Breast epithelium (tissue), 3 donors: ENCODE measurements around the gene KRT78.
"Not testable (repeated sequence)": the region's sequence is repeated elsewhere in the genome, so short reads cannot be mapped to it uniquely, and the experiment has no call there.

Source experiments
- POLR2A ChIP-seq: fragments of 450-650 bp; IDR thresholded peaks from one replicate; pipeline ENCODE4 v1.6.1; 2016; ENCODE audit warnings: antibody characterized with exemption, mild to moderate bottlenecking, moderate library complexity
- POLR2AphosphoS5 ChIP-seq, 3 donors: sonication (generic); formaldehyde crosslinking; IDR thresholded peaks; one replicate each; pipeline ENCODE4 v1.6.1; 2017; ENCODE audit warnings: antibody characterized with exemption in 3 of 3
- TF ChIP-seq, protein P1 (sequence below), 3 donors: fragments of 450-650 bp; IDR thresholded peaks; one replicate each; pipeline ENCODE4 v1.5.1; 2016 to 2017; ENCODE audit warnings: antibody characterized with exemption in 3 of 3, mild to moderate bottlenecking in 3 of 3, moderate library complexity in 3 of 3

DNA sequence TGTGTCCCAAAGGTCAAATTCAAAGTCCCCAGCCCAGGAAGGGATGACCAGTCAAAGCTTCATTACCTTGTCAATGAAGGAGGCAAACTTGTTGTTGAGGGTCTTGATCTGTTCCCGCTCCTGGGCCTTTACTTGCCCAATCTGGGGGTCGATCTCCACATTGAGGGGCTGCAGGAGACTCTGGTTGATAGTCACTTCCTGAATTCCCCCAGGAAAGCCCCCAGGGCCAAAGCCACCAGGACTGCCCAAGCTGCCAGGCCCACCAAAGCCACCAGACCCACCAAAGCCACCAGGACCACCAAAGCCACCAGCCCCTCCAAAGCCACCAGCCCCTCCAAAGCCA lies 53.5 kb downstream of the KRT78 start:
- TF ChIP-seq, protein P1, sequence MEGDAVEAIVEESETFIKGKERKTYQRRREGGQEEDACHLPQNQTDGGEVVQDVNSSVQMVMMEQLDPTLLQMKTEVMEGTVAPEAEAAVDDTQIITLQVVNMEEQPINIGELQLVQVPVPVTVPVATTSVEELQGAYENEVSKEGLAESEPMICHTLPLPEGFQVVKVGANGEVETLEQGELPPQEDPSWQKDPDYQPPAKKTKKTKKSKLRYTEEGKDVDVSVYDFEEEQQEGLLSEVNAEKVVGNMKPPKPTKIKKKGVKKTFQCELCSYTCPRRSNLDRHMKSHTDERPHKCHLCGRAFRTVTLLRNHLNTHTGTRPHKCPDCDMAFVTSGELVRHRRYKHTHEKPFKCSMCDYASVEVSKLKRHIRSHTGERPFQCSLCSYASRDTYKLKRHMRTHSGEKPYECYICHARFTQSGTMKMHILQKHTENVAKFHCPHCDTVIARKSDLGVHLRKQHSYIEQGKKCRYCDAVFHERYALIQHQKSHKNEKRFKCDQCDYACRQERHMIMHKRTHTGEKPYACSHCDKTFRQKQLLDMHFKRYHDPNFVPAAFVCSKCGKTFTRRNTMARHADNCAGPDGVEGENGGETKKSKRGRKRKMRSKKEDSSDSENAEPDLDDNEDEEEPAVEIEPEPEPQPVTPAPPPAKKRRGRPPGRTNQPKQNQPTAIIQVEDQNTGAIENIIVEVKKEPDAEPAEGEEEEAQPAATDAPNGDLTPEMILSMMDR (IDR thresholded peaks at IDR 0.05), result not testable (repeated sequence)
- not testable (repeated sequence) for TF ChIP-seq POLR2A; POLR2AphosphoS5 (IDR thresholded peaks at IDR 0.05)
